Medulla oblongata (tissue), 1 donor: ENCODE measurements around the gene RLN3.
"Not testable (repeated sequence)": the region's sequence is repeated elsewhere in the genome, so short reads cannot be mapped to it uniquely, and the experiment has no call there.

ENCODE experiments used
- DNase-seq: peaks from one replicate; pipeline ENCODE4 v3.0.0-alpha.2; 2015; ENCODE audit errors: extremely low spot score

The RLN3 gene

DNA sequence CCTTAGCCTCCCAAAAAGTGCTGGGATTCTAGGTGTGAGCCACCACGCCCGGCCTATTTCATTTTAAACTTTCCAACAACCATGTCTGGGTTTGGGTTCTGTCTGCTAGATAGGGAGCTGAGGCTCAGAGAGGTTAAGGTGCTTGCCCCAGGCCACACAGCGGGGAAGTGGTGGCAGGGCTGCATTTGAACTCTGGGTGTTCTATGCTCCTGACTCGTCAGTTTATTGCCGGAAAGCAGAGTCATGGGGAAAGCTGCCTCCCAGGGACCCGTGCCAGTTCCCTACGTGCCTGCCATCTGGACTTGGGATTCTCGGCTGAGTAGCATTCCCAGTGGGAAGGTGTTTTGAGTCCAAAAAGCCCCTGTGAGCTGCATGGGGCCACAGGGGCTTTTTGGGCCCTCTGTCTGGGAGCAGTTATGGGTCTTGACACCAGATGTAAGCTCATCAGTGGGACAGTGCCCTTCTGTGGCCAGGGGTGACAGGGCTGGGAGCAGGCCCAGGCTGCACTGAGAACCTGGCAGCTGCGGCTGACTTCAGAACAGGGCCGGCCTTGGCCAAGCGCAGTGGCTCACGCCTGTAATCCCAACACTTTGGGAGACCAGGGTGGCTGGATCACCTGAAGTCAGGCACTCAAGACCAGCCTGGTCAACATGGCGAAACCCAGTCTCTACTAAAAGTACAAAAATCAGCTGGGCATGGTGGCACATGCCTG lies 32.8 kb upstream of the RLN3 start:
- DNase-seq: peak; percentile 35

DNA sequence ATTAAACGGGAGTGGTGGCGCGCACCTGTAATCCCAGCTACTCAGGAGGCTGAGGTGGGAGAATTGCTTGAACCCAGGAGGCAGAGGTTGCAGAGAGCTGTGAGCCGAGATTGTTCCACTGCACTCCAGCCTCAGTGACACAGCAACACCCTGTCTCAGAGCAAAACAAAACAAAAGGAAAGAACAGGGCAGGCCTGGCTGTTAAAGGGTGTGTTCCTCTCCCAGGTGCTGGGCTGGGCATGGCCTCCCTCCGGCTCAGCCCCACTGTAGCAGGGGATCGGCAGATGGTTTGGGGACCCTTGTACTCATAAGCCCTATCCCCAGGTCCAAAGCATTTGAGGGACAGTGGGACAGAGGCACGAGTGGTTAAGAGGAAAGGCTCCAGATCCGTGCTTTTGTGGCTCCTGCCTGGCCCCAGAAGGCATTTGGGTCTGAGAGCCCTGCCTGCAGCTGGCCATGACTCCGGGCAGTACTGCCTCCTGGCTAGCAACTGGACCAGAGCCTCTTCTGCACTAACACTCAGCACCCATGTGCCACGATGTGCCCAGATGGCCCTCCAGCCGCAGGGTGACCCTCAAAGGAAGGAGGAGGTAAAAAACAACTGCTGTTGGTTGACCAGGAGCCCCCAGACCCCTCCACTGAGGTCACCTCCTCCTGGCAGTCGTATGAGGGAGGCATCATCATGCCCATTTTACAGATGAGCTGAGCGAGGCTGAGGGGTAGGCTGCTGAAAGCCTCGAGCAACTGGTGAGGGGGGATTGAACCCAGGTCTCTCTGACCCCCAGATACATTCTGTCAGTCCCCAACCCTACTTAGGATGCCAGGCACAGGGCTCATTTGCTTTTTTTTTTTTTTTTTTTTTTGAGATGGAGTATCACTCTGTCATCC lies 31.8 kb upstream of the RLN3 start:
- DNase-seq: no peak

DNA sequence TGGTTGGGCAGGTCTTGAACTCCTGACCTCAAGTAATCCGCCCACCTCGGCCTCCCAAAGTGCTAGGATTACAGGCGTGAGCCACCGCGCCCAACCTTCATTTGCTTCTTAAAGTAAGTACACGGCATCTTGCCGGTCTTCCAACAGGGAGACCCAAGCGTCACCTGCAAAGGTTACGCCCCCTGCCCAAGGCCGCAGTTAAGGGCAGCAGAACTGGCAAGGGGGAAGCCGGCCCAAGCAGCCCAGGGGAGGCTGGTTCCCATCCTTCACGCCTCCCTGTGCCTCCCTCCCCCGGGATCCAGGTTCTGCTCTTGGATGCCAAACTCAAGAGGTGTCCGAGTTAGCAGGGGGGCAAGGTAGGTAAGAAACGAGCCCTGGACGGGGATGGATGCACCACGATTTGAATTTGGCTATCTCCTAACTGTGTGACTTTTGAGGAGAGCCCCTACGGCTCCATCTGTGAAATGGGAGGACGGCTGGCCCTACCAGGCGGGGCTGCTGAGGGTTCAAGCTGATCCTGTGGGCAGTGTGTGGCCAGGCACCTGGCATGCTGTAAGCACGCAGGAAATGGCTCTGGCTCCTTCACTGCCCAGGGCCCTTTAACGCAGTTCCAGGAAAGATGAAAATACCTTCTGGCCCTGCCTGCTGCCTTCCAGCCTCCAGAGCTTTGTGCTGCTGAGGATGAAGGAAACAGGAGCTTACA lies 30.9 kb upstream of the RLN3 start:
- DNase-seq: no peak

DNA sequence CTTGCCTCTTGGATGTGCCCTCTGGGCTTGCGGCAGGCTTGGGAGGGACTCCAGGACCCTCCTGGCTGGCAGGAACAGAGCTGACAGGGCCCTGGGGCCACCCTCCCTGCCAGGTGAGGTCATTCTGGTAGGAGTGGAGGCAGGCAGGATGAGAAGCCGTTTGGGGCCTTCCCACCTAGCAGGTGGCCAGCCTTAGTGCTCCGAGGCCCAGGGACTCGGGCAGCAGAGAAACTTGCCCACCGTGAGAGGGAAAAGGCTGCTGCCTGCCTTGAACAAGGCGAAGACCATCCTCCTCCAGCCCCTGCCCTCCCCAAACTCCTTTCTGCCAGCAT lies 30.4 kb upstream of the RLN3 start:
- no peak for DNase-seq

DNA sequence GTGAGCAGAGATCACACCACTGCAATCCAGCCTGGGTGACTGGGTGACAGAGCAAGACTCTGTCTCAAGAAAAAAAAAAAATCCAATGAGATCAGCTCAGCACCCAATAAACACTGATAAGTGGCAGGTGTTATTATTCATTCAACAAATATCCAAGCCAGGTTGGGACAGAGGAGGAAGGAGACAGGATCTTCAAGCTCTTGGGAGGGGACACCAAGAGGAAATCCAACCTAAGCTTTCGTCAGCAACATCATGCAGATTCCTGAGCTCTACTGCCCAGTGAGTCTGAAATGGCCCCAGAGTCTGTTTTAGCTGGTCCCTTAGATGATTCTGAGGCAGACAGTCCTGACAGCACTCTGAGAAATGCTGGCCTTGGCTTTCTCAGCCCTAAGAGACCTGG lies 29.5 kb upstream of the RLN3 start:
- no peak for DNase-seq

DNA sequence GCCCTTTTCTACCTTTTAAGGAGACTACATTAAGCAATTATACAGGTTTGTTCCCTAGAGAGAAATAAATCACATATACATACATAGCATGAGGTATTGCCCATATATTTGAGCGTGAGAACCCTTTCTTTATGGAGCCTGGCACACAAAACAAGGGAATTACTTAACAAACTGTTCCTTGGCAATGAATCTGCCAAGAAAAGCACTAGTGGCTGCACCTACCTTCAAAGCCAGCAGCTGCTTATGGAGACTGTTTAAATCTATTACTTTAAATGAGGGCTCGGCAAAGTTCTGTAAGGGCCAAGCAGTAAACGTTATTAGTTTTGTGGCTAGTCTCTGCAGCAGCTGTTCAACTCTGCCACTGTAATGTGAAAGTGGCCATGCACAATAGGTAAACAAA lies 28.9 kb upstream of the RLN3 start:
- no peak for DNase-seq

DNA sequence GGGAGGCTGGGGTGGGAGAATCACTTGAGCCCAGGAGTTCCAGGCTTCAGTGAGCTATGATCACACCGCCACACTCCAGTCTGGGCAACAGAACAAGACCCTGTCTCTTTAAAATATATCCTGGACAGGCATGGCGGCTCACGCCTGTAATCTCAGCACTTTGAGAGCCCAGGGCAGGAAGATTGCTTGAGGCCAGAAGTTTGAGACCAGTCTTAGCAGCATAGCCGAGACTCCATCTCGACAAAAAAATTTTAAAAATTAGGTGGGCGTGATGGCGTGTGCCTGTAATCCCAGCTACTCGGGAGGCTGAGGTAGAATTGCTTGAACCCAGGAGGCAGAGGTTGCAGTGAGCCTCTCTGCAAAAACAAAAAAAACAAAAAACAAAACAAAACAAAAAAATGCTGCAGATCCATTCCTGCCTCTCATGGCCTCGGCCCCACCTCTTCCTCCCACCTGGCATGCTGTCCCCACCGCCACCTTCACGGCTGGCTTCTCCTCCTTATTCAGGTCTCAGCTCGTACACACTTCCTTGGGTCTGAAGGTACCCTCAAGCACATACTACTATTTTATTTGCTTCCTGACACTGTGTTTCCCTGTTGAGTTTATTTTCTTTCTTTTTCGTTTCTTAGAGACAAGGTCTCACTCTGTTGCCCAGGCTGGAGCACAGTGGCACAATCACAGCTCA lies 27.1 kb upstream of the RLN3 start:
- no peak for DNase-seq

DNA sequence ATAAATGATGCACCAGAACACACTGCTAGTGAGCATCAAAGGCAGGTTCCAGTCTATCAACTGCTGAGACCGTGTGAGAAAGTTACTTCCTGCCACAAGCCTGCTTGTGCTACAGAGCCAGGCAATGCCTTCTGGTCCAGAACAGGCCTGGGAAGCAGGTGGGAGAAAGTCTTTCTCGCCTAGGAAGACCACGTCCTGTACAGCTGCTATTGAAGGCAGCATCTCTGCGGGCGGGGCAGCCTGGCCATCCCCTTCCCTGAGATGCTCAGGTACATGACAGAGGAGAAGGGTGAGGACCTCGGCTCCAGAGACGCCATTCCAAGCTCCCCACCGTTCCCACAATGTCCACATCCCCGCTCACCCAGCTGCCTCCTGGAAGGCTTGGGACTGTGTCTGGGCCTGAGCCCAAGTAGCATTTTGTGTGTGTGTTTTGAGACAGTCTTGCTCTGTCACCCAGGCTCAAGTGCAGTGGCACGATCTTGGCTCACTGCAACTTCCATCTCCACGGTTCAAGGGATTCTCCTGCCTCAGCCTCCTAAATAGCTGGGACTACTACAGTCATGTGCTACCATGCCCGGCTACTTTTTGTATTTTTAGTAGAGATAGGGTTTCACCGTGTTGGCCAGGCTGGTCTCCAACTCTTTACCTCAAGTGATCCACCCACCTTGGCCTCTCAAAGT lies 25.2 kb upstream of the RLN3 start:
- DNase-seq: peak; percentile 40

DNA sequence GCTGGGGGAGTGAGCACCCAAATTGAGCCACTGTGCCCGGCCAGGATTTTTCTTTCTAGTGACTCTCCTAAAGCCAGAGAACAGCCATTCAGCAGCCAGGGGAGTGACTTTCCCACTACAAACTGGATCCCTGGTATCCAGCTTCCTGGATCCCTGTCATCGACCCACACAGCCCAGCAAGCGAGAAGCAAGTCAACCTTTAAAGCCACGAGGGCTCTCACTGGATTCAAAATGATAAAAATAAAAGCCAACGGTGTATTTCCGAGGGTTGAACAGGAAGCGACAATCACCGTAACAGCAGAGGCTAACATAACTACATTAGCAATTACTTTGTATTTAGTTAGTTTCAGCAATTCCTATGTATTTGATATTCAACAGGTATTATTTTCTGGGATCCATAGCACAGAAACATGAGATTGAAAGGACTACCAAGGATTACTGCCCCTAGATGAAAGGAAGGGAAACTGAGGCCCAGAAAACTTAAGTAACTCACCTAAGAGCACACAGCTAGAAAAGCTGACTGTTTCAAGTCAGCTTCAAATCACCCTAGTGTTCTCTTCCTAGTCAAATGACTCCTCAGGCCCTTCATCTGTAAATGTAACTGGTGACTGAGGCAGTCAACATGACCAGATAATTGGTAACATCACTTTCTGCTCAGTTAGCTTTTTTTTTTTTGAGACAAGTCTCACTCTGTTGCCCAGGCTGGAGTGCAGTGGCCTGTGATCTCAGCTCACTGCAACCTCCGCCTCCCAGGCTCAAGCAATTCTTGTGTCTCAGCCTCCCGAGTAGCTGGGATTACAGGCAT lies 24.5 kb upstream of the RLN3 start:
- DNase-seq: no peak

DNA sequence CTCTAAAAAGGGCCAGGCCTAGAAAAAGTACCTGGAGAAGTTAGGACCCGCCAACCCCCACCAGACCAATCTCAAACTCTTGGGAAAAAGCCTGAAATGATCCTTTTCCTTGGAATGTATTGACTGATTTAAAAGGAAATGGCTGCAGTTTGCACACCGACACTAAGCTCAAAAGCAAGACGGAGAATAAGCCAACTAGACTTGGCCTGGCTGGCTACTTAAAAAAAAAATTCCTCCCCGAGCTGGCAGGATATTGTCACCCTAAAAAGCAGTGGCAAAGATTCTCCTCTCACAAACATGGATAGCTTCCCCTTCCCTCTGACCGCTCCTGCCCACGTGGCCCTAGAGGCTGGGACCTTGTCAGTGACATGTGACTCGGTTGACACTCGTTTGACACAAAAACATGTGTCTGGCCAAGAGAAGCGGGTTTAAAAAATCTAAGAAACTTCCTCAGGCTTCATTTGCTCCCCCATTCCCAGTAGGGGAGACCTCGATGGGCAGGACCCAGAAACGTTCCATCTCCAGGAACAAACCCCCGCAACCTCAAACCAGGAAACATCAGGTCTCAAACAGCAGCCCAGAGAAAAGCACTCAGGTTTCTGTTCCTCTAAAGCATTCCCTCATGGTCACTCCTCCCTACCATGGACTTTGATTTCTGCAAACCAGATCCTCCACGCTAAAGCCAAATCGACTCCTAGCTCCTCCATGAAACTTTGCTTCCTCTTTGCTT lies 23.2 kb upstream of the RLN3 start:
- peak; percentile 92 for DNase-seq

DNA sequence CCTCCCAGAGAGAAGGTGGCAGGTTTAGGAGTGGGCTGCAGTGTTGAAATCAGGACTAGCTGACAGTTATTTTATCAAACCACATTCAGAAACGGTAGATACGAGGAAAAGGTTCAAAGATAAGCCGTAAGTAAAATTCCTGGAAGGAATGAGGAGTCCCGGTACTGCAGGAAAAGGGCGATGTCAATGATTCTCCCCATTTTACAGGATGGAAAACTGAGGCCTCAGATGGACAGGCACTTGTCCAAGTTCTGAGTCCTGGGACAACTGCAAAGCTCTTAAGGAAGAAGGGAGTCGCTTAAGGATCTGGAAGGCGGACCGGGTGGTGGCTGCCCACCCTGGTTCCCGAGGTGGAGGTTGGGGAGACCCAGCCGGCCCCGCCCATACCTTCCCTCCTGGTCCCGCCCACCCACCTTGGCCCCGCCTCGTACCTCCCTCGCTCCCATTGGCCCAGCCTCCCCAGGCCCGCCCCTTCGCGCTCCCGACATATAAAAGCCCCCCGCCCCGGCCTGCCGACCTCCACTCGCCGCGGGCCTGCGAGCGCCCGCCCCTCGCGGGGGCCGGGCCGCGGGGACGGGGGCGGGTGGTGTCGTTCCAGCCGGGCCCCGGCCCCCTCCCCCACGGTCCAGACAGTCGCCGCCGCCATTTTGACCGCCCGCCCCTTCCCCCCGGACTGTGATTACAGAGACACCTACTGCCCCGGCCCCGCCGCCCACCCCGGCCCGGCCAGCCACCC lies 22.4 kb upstream of the RLN3 start:
- DNase-seq: peak; percentile 72

DNA sequence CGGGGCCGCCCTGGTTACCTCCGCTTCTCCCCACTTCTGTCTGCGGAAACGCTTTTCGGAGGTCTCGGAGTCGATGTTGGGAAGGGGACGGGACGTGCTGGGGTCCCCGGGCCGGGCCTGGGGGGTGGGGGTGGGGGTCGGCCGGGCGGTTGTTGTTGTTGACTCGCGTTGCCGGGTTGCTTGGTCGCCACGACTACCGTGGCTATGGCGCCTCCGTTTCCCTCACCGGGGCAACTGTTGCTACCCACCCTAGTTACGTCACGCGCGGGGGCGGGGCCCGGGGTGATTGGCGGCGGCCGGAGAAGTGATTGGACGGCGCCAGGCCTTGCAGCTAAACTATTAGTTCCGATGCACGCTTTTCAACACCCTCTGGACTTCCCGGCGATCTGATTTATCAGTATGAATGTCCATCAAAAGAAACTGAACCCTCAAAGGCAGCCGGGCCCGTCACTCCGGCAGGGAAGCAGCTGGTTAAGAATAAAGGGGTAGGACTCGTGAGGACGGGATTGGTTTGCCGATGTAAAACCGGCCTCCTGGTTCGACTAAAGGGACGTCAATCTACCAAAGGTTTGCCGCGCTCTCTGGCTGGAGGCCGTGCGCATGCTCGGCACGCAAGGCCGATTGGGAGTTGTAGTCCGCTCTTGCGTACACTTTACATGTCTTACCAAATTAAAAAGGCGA lies 21.7 kb upstream of the RLN3 start, which contains the start of gene RFX1:
RFX1 (minus strand) TSS at position 236 of the 681 bp plus-strand sequence. CDS start 12,477 bp downstream, outside the sequence.
- DNase-seq: peak; percentile 100

DNA sequence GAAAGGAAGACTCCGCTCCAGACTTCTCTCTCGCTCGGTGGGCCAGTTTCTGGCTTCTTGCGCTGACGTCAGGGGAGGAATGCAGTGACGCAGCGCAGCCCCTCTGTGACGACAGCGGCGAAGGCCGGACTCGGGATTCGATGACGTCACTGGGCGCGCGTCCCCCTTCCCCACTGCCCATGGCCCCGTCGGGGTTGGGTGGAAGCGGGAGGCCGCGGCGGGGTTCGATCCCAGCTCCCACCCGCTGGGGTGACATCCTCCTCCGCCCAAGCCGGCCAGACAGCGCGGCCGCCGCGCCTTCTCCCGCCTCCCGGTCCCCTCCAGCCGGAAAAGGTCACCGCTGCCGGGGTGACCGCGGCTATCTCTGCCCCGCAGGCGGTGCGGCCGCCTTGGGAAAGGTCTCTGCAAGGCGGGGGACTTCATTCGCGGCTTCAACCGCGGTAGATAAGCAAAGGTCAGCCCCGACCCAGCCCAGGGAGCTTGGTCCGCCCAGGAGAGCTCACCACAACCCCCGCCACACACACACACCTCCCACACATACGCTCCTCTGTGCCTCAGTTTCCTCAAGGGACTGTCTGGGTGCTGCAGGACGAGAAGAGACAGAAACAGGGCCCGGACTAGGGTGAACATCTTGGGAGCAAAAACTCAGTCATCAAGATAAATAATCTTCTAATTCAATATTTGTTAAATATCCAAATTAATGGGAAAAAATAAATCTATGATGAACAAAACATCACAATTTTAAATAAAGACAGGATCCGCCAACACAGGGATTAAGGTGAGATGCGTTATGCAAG lies 21.0 kb upstream of the RLN3 start:
- no peak for DNase-seq

DNA sequence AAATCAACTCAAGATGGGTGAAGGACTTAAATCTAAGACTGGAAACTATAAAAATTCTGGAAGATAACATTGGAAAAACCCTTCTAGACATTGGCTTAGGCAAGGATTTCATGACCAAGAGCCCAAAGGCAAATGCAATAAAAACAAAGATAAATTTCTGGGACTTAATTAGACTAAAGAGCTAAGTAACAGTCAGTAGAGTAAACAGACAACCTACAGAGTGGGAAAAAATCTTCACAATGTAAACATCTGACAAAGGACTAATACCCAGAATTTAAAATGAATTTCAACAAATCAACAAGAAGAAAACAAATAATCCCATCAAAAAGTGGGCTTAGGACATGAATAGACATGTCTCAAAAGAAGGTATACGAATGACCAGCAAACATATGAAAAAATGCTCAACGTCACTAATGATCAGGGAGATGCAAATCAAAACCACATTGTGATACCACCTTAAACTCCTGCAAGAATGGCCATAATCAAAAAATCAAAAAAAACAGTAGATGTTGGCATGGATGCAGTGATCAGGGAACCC lies 15.5 kb upstream of the RLN3 start:
- DNase-seq: no peak

DNA sequence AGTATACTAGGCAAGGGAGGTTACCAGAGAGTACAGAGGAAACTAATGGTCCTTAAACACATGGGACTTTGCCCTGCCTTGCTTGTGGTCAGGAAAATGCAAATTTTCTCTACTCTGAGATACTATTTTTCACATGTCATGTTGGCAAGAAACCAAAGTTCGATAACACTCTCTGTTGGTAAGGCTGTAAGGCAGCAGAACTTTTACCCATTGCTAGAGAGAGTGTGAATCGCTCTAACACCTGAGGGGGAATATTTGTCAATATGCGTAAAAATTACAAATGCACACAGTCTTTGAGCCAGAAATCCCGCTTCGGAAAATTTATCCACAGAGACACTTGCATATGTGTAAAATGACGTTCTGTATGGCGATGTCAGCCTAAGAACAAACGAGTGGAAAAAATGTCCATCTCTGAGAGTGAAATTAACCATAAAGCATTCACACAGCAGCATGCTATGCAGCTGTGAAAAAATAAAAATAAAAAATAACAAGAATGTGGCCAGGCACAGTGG lies 12.4 kb upstream of the RLN3 start:
- DNase-seq: no peak

DNA sequence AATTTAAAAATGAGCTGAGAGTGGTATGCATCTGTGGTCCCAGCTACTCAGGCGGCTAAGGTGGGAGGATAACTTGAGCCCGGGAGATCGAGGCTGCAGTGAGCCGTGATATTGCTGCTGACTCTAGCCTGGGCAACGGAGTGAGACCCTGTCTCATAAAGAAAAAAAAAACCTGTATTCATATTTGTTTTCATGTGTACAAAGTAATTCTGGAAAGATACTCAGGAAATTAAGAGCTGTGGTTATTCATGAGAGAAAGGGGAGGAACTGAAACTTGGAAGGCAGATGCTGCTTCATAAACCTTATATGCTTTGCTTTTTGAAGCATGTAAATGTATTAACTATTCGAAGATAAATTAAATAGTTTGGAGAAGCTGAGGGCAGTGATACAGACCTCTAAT lies 8.8 kb upstream of the RLN3 start:
- DNase-seq: no peak

DNA sequence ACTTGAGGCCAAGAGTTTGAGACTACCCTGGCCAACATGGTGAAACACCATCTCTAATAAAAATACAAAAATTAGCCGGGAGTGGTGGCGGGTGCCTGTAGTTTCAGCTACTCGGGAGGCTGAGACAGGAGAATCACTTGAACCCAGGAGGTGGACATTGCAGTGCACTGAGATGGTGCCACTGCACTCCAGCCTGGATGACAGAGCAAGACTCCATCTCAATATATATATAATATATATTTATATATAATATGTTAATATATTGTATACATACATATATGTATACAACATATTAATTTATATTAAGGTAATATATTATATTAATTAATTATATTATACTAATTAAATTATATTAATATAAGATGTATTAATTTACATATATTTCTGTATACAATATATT lies 8.2 kb upstream of the RLN3 start:
- DNase-seq: not testable (repeated sequence)
